Activated CD8-positive, alpha-beta memory T cell treated with anti-CD3 and anti-CD28 coated beads for 48 hours (primary cell): Measurements from ENCODE around the gene NNMT.
"Not testable (repeated sequence)": the region's sequence is repeated elsewhere in the genome, so short reads cannot be mapped to it uniquely, and the experiment has no call there.

ENCODE experiments used
- DNase-seq, 3 experiments: peaks; one replicate each; pipeline ENCODE4 v3.0.0-alpha.2; 2020; ENCODE audit warnings: low read depth in 2 of 3, low spot score in 2 of 3

The NNMT gene

GRCh38 chr11:114307524-114308203 lies 11.5 kb downstream of the NNMT start:
- DNase-seq: no peak

GRCh38 chr11:114308689-114309089 lies 12.5 kb downstream of the NNMT start:
- no peak for DNase-seq

GRCh38 chr11:114309517-114309916 lies 13.3 kb downstream of the NNMT start:
- no peak for DNase-seq

GRCh38 chr11:114310095-114310494 lies 13.9 kb downstream of the NNMT start:
- DNase-seq: no peak

- no peak for DNase-seq
Observed at GRCh38 chr11:114311946-114312345, 15.7 kb downstream of the NNMT start.

GRCh38 chr11:114314096-114314495 lies 17.9 kb downstream of the NNMT start:
- no peak for DNase-seq

GRCh38 chr11:114315749-114316368 lies 19.7 kb downstream of the NNMT start:
- no peak for DNase-seq

- no peak for DNase-seq
Observed at GRCh38 chr11:114316980-114317786, 21.0 kb downstream of the NNMT start.

GRCh38 chr11:114317787-114318137 lies 21.6 kb downstream of the NNMT start:
- DNase-seq: no peak

GRCh38 chr11:114318361-114318760 lies 22.2 kb downstream of the NNMT start:
- DNase-seq: no peak

GRCh38 chr11:114319716-114320328 lies 23.6 kb downstream of the NNMT start:
- DNase-seq: no peak

- no peak for DNase-seq
Observed at GRCh38 chr11:114321621-114322257, 25.5 kb downstream of the NNMT start.

- no peak for DNase-seq
Observed at GRCh38 chr11:114322934-114323333, 26.7 kb downstream of the NNMT start.

- DNase-seq: no peak
Observed at GRCh38 chr11:114326151-114326550, 30.0 kb downstream of the NNMT start.

- DNase-seq: no peak
Observed at GRCh38 chr11:114326776-114327175, 30.6 kb downstream of the NNMT start.

GRCh38 chr11:114330373-114330772 lies 34.2 kb downstream of the NNMT start:
- DNase-seq: no peak

- peak in 1 of 3 experiments; percentile 5 for DNase-seq
Observed at GRCh38 chr11:114340311-114341131, 44.3 kb downstream of the NNMT start.

GRCh38 chr11:114341667-114342066 lies 45.5 kb downstream of the NNMT start:
- not testable (repeated sequence) for DNase-seq

- DNase-seq: no peak
Observed at GRCh38 chr11:114342476-114342875, 46.3 kb downstream of the NNMT start.

GRCh38 chr11:114343020-114343419 lies 46.8 kb downstream of the NNMT start:
- no peak for DNase-seq
